ENCODE results near the gene LCN15.
"Not testable (repeated sequence)": the region's sequence is repeated elsewhere in the genome, so short reads cannot be mapped to it uniquely, and the experiment has no call there.

LCN15 gene

GRCh38 chr9:136759436-136760325, 4.6 kb downstream of the LCN15 start:
- Histone ChIP-seq H3K9ac (ENCODE audit: low read depth, low read length) (no peak overlapping the region), H3K9me3 (ENCODE audit: control insufficient read depth, insufficient read depth, low read length) (no peaks in the 10 kb centered on the region), H3K36me3 (ENCODE audit: insufficient read depth, low read length) (no peaks in the 10 kb centered on the region), H3K4me1 (ENCODE audit: insufficient read depth, low read length) (peaks cover 15% of the 10 kb centered on the region; the same call in 1 of the 2 replicates)

GRCh38 chr9:136759001-136759400, 5.3 kb downstream of the LCN15 start:
- Histone ChIP-seq H3K36me3 (ENCODE audit: insufficient read depth, low read length) (no peaks in the 10 kb centered on the region), H3K9me3 (ENCODE audit: control insufficient read depth, insufficient read depth, low read length) (no peaks in the 10 kb centered on the region), H3K4me1 (ENCODE audit: insufficient read depth, low read length) (peaks cover 12% of the 10 kb centered on the region; the same call in 1 of the 2 replicates), H3K9ac (ENCODE audit: low read depth, low read length) (no peak overlapping the region)

GRCh38 chr9:136757751-136758140, 6.6 kb downstream of the LCN15 start:
- no peaks in the 10 kb centered on the region for H3K36me3 ChIP-seq (ENCODE audit: insufficient read depth, low read length)
- no peaks in the 10 kb centered on the region for H3K9me3 ChIP-seq (ENCODE audit: control insufficient read depth, insufficient read depth, low read length)
- peaks cover 6% of the 10 kb centered on the region; the same call in 1 of the 2 replicates for H3K4me1 ChIP-seq (ENCODE audit: insufficient read depth, low read length)
- no peak overlapping the region for H3K9ac ChIP-seq (ENCODE audit: low read depth, low read length)

- Histone ChIP-seq H3K9ac (ENCODE audit: low read depth, low read length) (no peak overlapping the region), H3K36me3 (ENCODE audit: insufficient read depth, low read length) (no peaks in the 10 kb centered on the region), H3K9me3 (ENCODE audit: control insufficient read depth, insufficient read depth, low read length) (no peaks in the 10 kb centered on the region), H3K4me1 (ENCODE audit: insufficient read depth, low read length) (peaks cover 6% of the 10 kb centered on the region; the same call in 1 of the 2 replicates)
Observed at GRCh38 chr9:136757328-136757727, 7.0 kb downstream of the LCN15 start.

GRCh38 chr9:136756836-136757235, 7.5 kb downstream of the LCN15 start:
- Histone ChIP-seq H3K9ac (ENCODE audit: low read depth, low read length) (no peak overlapping the region), H3K36me3 (ENCODE audit: insufficient read depth, low read length) (no peaks in the 10 kb centered on the region), H3K4me1 (ENCODE audit: insufficient read depth, low read length) (peaks cover 6% of the 10 kb centered on the region; the same call in 1 of the 2 replicates), H3K9me3 (ENCODE audit: control insufficient read depth, insufficient read depth, low read length) (no peaks in the 10 kb centered on the region; the same call in 1 of the 2 replicates)

- Histone ChIP-seq H3K9ac (ENCODE audit: low read depth, low read length) (no peak overlapping the region), H3K4me1 (ENCODE audit: insufficient read depth, low read length) (peaks cover 4% of the 10 kb centered on the region; the same call in 1 of the 2 replicates), H3K36me3 (ENCODE audit: insufficient read depth, low read length) (no peaks in the 10 kb centered on the region), H3K9me3 (ENCODE audit: control insufficient read depth, insufficient read depth, low read length) (peaks cover 3% of the 10 kb centered on the region; the same call in 1 of the 2 replicates)
Observed at GRCh38 chr9:136756134-136756438, 8.2 kb downstream of the LCN15 start.

GRCh38 chr9:136755302-136756133, 8.8 kb downstream of the LCN15 start:
- H3K4me1 ChIP-seq (ENCODE audit: insufficient read depth, low read length); H3K36me3 ChIP-seq (ENCODE audit: insufficient read depth, low read length); H3K9me3 ChIP-seq (ENCODE audit: control insufficient read depth, insufficient read depth, low read length); H3K9ac ChIP-seq (ENCODE audit: low read depth, low read length): not testable (repeated sequence)

GRCh38 chr9:136754626-136755301, 9.6 kb downstream of the LCN15 start:
- H3K9me3 ChIP-seq (ENCODE audit: control insufficient read depth, insufficient read depth, low read length) = peaks cover 3% of the 10 kb centered on the region; the same call in 1 of the 2 replicates
- no peak overlapping the region for H3K9ac ChIP-seq (ENCODE audit: low read depth, low read length)
- H3K36me3 ChIP-seq (ENCODE audit: insufficient read depth, low read length) = no peaks in the 10 kb centered on the region
- no peaks in the 10 kb centered on the region for H3K4me1 ChIP-seq (ENCODE audit: insufficient read depth, low read length)

- Histone ChIP-seq H3K4me1 (ENCODE audit: insufficient read depth, low read length) (no peaks in the 10 kb centered on the region), H3K9me3 (ENCODE audit: control insufficient read depth, insufficient read depth, low read length) (peaks cover 3% of the 10 kb centered on the region; the same call in 1 of the 2 replicates), H3K9ac (ENCODE audit: low read depth, low read length) (no peak overlapping the region), H3K36me3 (ENCODE audit: insufficient read depth, low read length) (no peaks in the 10 kb centered on the region)
Observed at GRCh38 chr9:136754059-136754572, 10.2 kb downstream of the LCN15 start.

GRCh38 chr9:136753371-136754058, 10.8 kb downstream of the LCN15 start:
- no peak overlapping the region for H3K9ac ChIP-seq (ENCODE audit: low read depth, low read length)
- no peaks in the 10 kb centered on the region for H3K4me1 ChIP-seq (ENCODE audit: insufficient read depth, low read length)
- H3K36me3 ChIP-seq (ENCODE audit: insufficient read depth, low read length) = no peaks in the 10 kb centered on the region
- peaks cover 3% of the 10 kb centered on the region; the same call in 1 of the 2 replicates for H3K9me3 ChIP-seq (ENCODE audit: control insufficient read depth, insufficient read depth, low read length)

- Histone ChIP-seq H3K9me3 (ENCODE audit: control insufficient read depth, insufficient read depth, low read length) (peaks cover 3% of the 10 kb centered on the region; the same call in 1 of the 2 replicates), H3K36me3 (ENCODE audit: insufficient read depth, low read length) (no peaks in the 10 kb centered on the region), H3K4me1 (ENCODE audit: insufficient read depth, low read length) (no peaks in the 10 kb centered on the region), H3K9ac (ENCODE audit: low read depth, low read length) (no peak overlapping the region)
Observed at GRCh38 chr9:136751814-136752213, 12.5 kb downstream of the LCN15 start.

- Histone ChIP-seq H3K9me3 (ENCODE audit: control insufficient read depth, insufficient read depth, low read length) (peaks cover 3% of the 10 kb centered on the region; the same call in 1 of the 2 replicates), H3K4me1 (ENCODE audit: insufficient read depth, low read length) (no peaks in the 10 kb centered on the region), H3K36me3 (ENCODE audit: insufficient read depth, low read length) (no peaks in the 10 kb centered on the region), H3K9ac (ENCODE audit: low read depth, low read length) (no peak overlapping the region)
Observed at GRCh38 chr9:136751244-136751643, 13.1 kb downstream of the LCN15 start.

GRCh38 chr9:136750526-136750925, 13.8 kb downstream of the LCN15 start:
- peaks cover 3% of the 10 kb centered on the region; the same call in 1 of the 2 replicates for H3K9me3 ChIP-seq (ENCODE audit: control insufficient read depth, insufficient read depth, low read length)
- H3K9ac ChIP-seq (ENCODE audit: low read depth, low read length) = no peak overlapping the region
- H3K36me3 ChIP-seq (ENCODE audit: insufficient read depth, low read length) = no peaks in the 10 kb centered on the region
- H3K4me1 ChIP-seq (ENCODE audit: insufficient read depth, low read length) = no peaks in the 10 kb centered on the region
